GM21786 (cell line): Measurements from ENCODE around the gene AFF1.
"Not testable (repeated sequence)": the region's sequence is repeated elsewhere in the genome, so short reads cannot be mapped to it uniquely, and the experiment has no call there.

Experiments used
- ATAC-seq: cut with Tn5 transposase; IDR thresholded peaks from one replicate; pipeline ENCODE4 v1.9.1; 2021; ENCODE audit not compliant: unreplicated experiment

AFF1 gene

GRCh38 chr4:87007528-87008446, 73.0 kb downstream of the AFF1 start:
- ATAC-seq: no peak

GRCh38 chr4:87009095-87009648, 74.4 kb downstream of the AFF1 start:
- no peak for ATAC-seq

DNA sequence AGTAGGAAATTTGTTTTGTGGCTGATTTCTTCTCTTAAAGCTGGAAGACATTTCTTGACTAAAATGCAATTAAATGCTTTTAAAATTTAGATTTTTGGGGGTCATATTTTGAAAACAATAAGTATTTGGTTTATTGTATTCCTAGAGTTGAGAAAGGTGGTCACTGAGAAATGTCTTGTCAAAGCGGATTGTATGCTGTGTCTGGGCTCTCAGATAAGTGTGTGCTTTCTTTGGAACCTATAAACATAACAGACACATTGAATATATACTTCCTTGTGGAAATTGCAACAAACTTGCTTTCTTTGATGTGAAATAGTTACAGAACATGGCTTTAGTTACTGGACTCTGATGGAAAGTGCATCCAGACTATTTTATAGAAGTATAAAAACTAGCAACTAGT, 75.4 kb downstream of the AFF1 start:
- no peak for ATAC-seq

GRCh38 chr4:87011340-87012034, 76.7 kb downstream of the AFF1 start:
- ATAC-seq: no peak

DNA sequence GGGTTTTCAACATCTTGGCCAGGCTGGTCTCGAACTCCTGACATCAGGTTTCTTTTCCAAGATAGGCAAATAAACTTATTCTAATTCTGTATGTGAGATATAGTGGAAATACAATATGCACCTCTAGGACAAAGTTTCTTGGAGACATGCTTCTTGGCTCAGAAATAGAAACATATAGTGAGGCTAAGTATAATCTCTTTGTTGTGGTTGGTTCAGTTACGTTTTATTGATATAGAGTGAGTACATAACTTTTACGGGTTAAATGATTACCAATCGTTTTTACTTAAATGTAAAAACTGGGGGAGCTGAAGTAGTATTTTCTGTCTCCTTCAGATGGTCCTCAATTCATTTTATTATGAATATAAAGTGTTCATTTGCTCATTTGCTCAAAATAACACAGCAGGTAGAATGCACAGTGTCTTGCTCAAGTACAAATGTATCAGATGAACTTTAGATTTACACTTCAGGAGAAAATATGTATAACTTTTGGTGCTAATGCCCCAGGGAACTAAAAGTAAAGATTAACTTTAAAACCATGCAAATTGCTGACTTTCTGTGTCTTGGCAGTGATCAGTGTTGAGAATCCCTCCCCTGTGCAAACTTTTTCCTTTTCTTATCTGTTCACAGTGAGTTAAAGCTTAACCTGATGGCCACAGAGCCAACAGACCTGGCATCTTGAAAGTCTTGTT, 77.6 kb downstream of the AFF1 start:
- peak; percentile 82 for ATAC-seq

DNA sequence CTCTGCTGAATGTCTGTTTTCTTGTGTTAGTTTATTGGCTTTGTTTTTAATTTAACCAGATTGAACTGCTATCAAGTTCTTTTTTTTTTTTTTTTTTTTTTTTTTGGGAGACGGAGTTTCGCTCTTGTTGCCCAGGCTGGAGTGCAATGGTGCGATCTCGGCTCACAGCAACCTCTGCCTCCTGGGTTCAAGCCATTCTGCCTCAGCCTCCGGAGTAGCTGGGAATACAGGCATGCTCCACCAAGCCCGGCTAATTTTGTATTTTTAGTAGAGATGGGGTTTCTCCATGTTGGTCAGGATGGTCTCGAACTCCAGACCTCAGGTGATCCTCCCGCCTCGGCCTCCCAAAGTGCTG, 78.1 kb downstream of the AFF1 start:
- not testable (repeated sequence) for ATAC-seq

DNA sequence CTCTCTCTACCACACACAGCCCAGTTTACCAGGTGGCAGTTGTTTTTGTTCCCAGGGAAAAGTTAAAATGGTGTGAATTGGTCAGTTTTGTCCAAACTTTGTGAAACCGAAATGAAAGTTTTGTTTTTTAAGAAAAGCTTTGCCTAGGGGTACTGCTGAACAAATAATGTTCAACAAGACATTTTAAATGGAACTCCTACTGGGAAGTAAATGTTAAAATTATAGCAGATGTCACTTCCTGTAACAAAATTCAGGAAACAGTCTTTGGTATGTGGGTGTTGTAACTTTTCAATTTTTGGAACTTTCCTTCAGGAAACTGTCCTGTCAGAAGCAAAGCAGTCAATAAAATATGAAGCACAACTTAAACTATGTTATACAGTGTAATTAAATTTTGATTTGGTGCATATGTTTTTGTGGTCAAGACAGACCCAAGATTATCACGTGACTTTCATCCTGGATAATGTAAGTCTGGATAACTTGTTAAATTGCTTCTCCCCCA, 79.5 kb downstream of the AFF1 start:
- no peak for ATAC-seq

GRCh38 chr4:87015416-87015815, 80.6 kb downstream of the AFF1 start:
- no peak for ATAC-seq

DNA sequence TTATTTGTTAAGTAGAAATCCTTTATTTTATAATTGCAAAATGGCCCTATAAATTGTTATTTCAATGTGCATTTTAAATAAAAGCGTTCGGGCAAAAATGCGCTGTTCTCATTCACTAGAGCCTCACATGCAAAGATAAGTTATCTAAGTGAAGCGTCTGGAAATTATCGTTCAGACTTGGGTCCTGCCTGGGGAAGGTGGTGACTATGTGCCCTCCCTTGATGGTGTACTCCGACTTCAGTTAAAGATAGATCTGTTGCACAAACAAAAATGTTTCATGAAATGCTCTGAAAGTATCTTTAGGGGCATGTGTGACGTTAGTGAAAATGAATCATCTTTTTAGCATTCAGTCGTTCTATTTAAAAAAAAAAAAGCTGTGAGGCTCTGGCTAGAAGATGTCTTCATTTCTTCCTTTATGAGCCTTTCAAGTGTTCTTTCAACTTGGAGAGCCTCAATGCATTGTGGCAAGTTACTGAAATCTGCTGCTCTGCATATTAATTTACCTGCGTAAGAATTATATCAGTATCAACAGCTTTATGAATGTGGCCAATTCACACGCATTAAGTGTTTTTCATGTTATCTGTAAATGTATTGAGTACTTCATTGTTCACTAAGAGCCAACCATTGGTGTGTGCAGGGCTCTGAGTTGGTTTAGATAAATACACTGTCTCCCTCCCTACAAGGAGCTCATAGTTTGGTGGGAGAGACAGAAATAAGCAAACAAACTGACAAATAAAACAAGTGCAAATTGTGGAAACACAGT, 83.0 kb downstream of the AFF1 start:
- no peak for ATAC-seq

GRCh38 chr4:87018753-87019152, 83.9 kb downstream of the AFF1 start:
- no peak for ATAC-seq

- peak; percentile 15 for ATAC-seq
Observed at GRCh38 chr4:87019246-87019791, 84.5 kb downstream of the AFF1 start.

DNA sequence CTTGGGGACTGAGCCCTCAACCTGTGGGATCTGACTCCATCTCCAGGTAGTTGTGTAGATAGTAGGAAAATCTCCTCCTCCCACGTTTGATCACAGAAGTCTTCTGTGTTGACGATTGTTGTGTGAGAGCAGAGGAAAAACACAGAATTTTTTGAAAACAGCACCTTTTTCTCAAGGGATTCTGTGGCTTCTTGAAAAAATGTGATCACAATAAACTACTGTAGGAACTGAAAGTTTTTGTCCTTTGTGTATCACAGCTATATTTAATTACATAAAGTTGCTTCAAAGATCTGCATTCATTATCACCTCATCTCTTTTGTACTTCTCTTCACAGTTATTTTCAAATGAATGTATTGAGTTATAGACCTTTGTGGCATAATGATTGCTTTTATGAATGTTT, 85.1 kb downstream of the AFF1 start:
- peak; percentile 48 for ATAC-seq

DNA sequence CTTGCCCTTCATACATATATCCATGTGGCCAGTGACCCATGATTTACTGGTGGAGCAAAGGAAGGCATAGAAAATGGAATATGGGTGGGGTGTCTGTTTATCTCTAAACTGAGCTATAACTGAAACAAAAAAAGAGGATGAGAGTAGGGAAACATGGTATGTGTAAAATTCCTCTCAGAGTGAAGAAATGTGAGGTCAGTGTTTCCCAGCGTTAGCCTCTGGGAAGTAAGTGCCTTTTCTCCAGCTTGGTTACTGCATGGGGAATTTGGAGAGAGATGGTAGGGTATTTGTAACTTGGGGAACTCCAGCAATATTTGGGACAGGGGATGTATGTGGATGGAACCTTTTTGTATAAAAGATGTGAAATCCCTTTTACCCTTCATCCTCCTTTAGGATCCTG, 89.4 kb downstream of the AFF1 start:
- ATAC-seq: no peak

GRCh38 chr4:87025023-87025613, 90.3 kb downstream of the AFF1 start:
- no peak for ATAC-seq

DNA sequence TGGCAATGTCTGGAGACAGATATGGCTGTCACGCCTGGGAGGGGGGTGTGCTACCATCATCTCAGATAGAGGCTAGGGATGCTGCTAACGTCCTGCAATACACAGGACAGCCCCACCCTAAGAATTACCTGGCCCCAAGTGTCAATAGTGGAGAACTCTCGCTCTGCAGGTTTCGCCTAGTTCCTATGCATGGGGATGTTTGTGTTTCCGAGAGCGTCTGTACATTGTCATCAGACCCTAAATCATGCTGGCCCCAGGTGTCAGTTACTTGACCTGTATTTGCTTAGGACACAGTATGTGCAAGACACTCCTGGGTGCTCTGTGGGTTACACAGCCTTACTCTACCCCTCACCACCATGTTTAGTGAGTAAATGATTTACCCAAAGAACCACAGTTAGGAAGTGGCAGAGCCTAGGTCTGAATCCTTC, 90.8 kb downstream of the AFF1 start:
- ATAC-seq: peak; percentile 57

DNA sequence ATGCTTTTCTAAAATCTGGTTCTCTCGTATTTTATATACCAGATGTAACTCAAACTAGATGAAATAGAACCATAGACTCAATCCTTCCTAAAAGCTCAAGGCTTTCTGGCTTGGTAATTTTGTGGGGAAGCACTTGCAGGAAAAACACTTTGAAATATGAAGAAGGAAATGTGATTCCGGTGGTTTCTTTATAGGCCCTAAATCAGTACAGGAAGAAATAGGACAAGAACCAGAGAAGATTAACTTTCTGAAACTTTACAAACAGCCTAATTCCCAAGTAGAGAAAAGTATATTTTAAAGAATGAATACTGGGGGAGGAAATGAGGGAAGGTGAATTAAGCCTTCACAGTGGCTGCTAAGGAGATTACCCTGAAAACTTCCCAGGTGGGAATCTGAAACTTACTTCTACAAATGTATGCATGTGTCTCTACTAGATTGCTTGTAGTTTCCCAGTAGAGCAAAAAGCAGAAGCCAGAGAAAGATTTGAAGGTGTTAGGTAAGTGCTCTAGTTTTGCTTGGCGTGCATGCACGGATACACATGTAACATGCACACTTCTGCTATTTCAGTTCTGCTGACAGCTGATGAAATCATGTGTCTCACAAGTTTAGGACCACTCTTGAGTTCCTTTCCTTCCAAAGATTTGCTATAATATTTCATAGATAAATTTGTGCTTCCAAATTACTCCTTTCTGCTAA, 92.1 kb downstream of the AFF1 start:
- peak; percentile 88 for ATAC-seq

DNA sequence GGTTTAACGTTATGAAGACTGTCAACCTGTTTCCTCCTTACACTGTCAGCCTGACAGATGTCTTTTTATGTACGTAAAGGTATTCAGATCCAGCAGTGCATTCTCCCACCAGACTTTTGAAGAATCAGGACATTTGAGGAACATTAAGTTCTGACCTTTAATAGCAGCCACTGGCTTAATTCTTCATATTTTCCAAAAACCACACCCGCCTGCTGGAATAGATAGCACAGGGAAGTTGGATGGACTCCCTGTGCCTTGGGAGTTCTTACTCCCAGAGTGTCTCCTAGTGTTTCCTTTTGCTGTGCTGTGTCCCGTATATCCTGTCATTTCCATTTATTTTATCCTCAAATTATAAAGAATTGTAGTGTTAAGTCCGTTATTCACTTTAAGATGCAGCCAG, 94.5 kb downstream of the AFF1 start:
- ATAC-seq: no peak

- no peak for ATAC-seq
Observed at GRCh38 chr4:87030124-87030523, 95.3 kb downstream of the AFF1 start.

- no peak for ATAC-seq
Observed at GRCh38 chr4:87030755-87031441, 96.1 kb downstream of the AFF1 start.
